ENCODE measurements around the gene TPMT. TPM values are rescaled to one million over a fixed set of nuclear protein-coding genes. Genes with fewer than 3 reads are reported as not detected.

TPMT gene
- total and polyA plus RNA-seq, 9 donors, result 4.2 to 11.5 (median 5.4) TPM

DNA sequence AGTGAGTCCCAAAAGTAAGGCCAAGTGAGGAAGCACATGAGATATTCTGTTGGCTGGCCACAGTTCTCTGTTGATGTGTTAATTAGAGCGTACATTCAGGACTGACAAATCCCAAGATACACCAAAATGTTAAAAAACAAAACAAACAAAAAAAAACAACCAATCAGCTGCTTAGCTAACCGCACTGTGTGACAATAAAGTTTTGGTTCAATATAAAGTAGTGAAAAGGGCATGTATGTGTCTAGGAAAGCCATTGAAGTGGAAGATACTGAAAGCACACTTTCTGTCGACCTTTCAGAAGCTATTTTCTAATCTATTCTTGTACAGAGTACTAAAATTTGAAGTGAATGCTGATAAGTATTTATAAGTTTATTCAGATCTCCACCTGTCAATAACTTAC, 58.5 kb downstream of the TPMT start:
- Histone ChIP-seq H3K27ac (no peak overlapping the region), H3K4me3 (no peak overlapping the region), H3K4me1 (ENCODE audit: insufficient read depth) (no peaks in the 10 kb centered on the region), H3K27me3 (no peaks in the 10 kb centered on the region), H3K36me3 (no peaks in the 10 kb centered on the region), H3K9me3 (no peaks in the 10 kb centered on the region)
- intact Hi-C loops (cut with DNase I), result no loop called here
- TF ChIP-seq POLR2A (IDR thresholded peaks at IDR 0.05), result no peak
- TF ChIP-seq, protein P1, sequence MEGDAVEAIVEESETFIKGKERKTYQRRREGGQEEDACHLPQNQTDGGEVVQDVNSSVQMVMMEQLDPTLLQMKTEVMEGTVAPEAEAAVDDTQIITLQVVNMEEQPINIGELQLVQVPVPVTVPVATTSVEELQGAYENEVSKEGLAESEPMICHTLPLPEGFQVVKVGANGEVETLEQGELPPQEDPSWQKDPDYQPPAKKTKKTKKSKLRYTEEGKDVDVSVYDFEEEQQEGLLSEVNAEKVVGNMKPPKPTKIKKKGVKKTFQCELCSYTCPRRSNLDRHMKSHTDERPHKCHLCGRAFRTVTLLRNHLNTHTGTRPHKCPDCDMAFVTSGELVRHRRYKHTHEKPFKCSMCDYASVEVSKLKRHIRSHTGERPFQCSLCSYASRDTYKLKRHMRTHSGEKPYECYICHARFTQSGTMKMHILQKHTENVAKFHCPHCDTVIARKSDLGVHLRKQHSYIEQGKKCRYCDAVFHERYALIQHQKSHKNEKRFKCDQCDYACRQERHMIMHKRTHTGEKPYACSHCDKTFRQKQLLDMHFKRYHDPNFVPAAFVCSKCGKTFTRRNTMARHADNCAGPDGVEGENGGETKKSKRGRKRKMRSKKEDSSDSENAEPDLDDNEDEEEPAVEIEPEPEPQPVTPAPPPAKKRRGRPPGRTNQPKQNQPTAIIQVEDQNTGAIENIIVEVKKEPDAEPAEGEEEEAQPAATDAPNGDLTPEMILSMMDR (IDR thresholded peaks at IDR 0.05), result no peak
- no peak for TF ChIP-seq EP300 (IDR thresholded peaks at IDR 0.05)
- no peak for DNase-seq
- 84 to 88% (median 85%) methylated on average over 3 of the region's 3 CpGs for WGBS, 3 donors

DNA sequence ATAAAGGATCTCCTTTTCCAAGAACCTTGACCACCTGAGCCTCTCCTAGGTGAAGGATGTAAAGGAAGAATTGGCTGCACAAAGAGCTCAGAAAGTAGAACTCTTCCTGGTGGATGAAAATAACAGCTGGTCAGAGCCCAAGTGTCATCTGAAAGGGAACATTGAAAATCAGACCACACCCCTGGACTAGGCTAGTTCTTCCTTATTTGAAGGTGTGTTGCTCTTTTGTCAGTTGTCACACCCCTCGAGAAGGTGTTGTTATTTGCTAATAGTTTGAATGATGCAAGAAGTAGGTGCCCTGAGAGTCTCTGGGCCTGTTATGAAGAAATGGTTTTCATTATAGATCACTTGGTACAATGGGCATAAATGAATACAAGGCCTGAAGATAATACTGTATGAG, 63.5 kb downstream of the TPMT start:
- no peak for DNase-seq
- intact Hi-C loops (cut with DNase I), result no loop called here
- TF ChIP-seq POLR2A (IDR thresholded peaks at IDR 0.05) (no peak), EP300 (IDR thresholded peaks at IDR 0.05) (no peak)
- TF ChIP-seq, protein P1 (IDR thresholded peaks at IDR 0.05), result no peak
- Histone ChIP-seq H3K4me3 (no peak overlapping the region), H3K9me3 (no peaks in the 10 kb centered on the region), H3K27ac (no peak overlapping the region), H3K27me3 (no peaks in the 10 kb centered on the region), H3K36me3 (no peaks in the 10 kb centered on the region), H3K4me1 (ENCODE audit: insufficient read depth) (no peaks in the 10 kb centered on the region)
- WGBS, 3 donors, result 75 to 85% (median 85%) methylated on average over 1 of the region's 1 CpG

DNA sequence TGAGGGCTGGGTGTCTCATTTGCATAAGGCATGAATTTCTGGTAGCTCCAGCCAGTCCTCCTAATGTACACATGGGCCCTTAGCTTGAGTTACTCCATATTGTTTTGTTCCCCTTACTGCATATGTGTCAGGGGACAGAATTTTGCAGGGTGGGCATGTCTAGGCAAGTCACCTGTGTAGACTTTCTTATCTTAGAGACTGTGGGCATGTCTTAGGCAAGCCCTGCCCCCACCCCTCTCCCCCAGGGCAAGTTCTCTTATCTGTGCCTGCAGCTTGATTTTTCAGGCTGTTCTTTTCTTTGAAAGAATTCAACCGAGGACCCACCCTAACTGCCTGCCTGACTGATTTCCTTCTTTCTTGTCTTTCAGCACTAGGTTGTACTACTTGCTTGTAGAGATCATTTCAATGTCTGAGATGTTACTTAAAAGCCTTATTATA, 64.5 kb downstream of the TPMT start:
- H3K9me3 ChIP-seq, result no peaks in the 10 kb centered on the region
- H3K36me3 ChIP-seq, result no peaks in the 10 kb centered on the region
- H3K27me3 ChIP-seq, result no peaks in the 10 kb centered on the region
- 82 to 90% (median 88%) methylated on average over 1 of the region's 1 CpG for WGBS, 3 donors
- no peak overlapping the region for H3K4me3 ChIP-seq
- DNase-seq, result no peak
- H3K27ac ChIP-seq, result no peak overlapping the region
- TF ChIP-seq POLR2A (IDR thresholded peaks at IDR 0.05), result no peak
- no peak for TF ChIP-seq EP300 (IDR thresholded peaks at IDR 0.05)
- TF ChIP-seq, protein P1 (IDR thresholded peaks at IDR 0.05), result no peak
- no peaks in the 10 kb centered on the region for H3K4me1 ChIP-seq (ENCODE audit: insufficient read depth)
- intact Hi-C loops (cut with DNase I), result no loop called here

DNA sequence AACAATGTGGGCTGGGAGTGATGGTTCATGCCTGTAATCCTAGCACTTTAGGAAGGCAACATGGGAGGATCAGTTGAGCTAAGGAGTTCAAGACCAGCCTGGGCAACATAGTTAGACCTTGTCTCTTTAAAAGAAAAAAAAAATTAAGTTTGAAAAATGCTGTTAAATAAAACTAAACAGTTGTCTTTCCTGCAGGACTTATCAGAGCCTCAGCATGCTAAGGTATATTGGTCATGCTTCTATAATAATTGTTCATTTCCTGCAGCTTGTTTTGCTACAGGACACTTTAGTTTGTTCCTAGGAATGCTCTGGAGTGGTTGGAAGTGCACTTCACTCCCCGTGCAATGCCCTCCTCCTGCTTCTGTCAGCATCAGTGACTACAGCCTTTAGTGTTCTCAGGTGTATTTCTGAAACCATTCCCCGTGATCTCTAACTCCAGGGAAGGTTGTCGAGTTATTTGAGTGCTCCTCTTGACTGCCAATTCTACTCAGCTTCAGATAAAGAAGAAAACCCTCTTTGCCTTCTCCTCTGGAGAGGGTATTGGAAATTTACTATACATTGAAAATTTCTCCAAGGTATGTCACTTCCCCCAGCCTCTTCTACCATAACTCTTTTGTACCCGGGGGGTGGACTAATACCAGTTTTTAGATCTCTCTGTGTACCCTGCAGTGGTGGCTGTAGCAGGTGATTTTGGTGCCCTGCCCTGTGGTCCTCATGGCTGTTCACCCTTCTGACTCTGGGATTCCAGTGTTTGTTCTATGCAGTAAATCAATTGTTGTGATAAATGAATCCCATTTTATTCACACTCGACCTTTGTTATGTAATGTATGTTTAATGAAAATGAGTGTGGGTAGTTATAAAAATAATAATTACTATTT, 66.2 kb downstream of the TPMT start:
- Histone ChIP-seq H3K36me3 (no peaks in the 10 kb centered on the region), H3K27ac (no peak overlapping the region), H3K4me1 (ENCODE audit: insufficient read depth) (no peaks in the 10 kb centered on the region), H3K9me3 (no peaks in the 10 kb centered on the region), H3K27me3 (no peaks in the 10 kb centered on the region), H3K4me3 (no peak overlapping the region)
- intact Hi-C loops (cut with DNase I), result no loop called here
- 78 to 85% (median 80%) methylated on average over 5 of the region's 5 CpGs for WGBS, 3 donors
- TF ChIP-seq EP300 (IDR thresholded peaks at IDR 0.05) (no peak), POLR2A (IDR thresholded peaks at IDR 0.05) (no peak)
- TF ChIP-seq, protein P1 (IDR thresholded peaks at IDR 0.05), result no peak
- DNase-seq, result no peak
